GM18526 (cell line): ENCODE measurements around the gene AIF1L.

Experiments
- POLR2A ChIP-seq: IDR thresholded peaks from 3 replicates; pipeline ENCODE4 v1.6.1; 2011; ENCODE audit not compliant: insufficient read length; ENCODE audit errors: extremely low read depth

The AIF1L gene

DNA sequence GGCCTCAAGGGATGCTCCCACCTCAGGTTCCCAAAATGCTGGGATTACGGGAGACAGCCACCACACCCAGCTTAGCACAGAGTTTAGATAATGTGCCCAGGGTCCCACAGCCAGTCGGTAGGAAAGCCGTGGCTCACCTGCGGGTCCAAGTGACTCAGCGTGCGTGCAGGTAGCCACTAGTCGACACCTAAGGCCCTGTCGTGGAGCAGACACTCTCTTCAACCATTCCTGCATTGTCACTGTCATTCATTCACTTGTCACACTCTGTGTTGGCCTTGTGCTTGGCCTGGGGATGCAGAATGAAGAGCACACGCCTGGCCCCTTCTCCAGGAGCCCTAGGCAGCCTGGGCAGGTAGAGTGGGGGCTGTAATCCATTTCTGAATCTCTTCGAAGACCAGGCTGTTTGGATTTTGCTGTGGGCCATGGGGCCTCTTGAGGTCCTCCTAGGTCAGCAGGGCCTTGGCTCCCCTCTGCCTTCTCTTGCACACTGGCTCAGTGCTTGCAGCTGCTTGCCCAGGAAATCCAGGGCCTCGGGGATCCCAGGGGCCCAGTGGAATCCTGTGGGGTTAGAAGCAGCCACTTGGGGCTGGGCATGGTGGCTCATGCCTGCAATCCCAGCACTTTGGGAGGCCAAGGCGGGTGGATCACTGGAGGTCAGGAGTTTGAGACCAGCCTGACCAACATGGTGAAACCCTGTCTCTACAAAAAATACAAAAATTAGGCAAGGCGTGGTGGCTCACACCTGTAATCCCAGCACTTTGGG lies 6.1 kb upstream of the AIF1L start:
- TF ChIP-seq POLR2A, result no peak

DNA sequence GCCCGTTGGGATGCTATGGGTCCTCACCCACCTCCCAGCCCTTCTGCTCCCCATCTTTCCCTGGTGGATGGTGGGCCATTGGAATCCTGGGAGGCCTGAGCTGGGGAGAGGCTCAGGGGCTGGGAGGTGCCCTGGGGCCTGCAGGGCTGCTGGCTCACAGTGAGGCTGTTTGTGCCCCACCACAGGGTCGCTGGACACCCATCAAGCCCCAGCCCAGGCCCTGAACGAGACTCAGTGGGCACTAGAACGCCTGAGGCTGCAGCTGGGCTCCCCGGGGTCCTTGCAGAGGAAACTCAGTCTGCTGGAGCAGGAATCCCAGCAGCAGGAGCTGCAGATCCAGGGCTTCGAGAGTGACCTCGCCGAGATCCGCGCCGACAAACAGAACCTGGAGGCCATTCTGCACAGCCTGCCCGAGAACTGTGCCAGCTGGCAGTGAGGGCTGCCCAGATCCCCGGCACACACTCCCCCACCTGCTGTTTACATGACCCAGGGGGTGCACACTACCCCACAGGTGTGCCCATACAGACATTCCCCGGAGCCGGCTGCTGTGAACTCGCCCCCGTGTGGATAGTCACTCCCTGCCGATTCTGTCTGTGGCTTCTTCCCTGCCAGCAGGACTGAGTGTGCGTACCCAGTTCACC lies 4.9 kb upstream of the AIF1L start:
- TF ChIP-seq POLR2A, result no peak

DNA sequence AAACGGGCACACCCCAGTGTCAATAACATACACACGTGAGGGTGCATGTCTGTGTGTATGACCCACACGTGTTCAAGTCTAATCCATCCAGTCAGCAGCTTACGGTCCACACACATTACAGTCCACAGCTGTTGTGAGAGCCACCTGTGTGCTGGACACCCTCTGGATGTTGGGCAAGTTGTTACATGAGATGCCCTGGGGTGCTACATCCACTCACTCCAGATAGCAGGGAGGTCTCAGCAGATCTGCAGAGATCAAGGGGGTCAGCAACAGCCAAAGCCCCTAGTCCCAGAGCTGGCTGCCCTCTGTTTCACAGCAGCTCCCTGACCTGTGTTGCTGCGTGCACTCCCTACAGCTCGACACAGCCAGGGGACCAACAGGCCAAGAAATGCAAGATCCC lies 4.3 kb upstream of the AIF1L start:
- TF ChIP-seq POLR2A, result no peak

DNA sequence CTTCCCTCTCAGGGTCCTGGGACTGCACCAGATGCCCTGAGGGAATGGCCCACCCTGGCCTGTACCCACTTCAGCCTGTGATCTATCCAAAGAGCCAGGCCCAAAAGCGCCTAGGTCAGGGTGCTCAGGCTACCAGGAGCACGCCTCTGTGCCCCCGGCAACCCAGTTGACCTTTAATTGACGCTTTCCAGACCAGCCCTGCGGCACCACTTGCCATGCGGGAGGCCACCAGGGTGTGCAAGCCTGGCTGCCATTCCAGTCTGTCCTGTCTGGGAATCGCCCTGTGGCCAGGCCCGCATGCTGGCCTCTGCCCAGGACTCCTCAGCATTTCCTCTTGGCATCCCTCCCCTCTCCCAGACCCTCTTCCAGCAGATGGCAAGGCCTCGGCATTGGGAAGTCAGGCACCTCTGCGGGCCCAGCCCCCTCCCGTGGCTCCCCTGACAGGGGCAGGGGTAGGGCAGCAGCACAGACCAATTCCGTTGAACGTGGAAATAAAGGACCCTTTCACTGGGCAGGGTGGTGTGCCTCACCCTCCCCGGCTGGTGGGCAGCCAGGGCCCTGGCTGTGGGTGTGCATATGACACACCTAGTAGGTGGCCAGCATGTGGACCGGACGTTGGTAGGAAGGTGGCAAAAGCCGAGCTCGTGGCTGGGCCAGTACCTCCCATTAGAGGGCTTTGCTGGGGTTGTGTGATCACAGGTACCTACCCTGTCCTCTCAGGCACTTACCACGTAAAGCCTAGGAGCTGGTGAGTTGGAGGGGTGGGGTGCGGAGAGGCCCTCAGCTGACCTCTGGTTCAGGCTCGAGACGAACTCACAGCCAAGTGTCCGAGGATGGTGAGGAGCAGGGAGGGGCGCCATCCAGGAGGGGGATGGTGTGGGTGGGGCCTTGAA lies 3.5 kb upstream of the AIF1L start:
- TF ChIP-seq POLR2A, result no peak

DNA sequence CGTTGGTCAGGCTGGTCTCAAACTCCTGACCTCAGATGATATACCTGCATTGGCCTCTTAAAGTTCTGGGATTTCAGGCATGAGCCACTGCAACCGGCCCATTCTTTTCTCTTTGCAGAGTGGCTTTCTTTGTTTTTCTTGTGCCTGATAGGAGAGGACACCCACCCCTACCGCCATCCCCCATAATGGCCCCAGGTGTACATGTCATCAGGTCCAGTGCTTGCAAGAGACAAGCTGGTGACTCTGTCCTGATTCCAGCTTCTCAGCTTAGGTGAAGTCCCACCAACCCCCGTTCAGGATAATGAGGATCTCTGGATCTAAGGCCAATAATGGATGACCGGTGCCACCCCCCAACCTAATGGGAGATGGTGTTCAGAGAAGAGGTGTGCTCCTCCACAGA lies 2.3 kb upstream of the AIF1L start:
- no peak for TF ChIP-seq POLR2A

DNA sequence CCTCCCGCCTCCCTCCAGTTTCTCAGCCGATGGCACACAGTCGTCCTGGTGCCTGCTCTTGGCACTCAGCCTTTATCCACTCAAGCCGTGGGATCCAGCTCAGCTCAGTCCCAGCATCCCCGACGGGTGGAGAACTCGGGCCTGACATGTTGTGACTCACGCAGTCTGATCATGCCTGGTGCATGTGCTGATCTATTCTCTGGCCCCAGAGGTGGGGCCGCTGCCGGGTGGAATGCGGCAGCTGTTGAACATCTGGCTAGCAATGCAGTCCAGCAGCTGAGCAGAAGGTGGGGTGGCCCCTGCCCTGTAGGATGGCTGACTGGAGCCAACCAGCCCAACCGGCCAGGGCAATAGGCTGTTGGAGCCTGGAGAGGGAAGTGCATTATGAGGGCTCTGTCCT lies 1.7 kb upstream of the AIF1L start:
- no peak for TF ChIP-seq POLR2A

DNA sequence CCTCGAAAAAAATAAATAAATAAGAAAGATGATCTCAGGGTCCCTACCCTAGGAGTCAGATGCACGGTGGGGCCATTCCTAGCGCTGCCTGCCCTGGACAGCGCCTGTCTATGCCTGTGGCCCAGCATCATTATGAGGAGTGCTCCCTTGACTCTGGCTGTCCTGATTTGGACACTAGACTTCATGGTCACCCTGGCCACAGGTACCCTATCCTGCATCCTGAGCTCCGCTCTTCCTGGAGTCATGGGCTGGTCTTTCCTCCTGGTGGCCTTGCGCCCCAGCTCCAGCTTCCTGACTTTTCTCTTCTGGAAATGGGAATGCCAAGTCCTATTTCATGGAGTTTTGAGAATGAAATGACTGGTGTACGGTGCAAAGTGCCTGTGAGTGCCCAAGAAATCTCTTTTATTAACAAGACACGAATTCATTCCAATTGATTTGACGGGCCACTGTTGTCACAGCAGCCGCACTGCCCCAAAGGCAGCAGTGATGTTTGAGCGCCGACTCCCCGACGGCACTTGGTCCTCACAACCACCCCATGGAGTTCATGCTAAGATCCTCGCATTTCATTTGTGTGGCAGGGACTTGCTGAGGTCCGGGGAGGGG lies 564 bp upstream of the AIF1L start:
- TF ChIP-seq POLR2A, result no peak

DNA sequence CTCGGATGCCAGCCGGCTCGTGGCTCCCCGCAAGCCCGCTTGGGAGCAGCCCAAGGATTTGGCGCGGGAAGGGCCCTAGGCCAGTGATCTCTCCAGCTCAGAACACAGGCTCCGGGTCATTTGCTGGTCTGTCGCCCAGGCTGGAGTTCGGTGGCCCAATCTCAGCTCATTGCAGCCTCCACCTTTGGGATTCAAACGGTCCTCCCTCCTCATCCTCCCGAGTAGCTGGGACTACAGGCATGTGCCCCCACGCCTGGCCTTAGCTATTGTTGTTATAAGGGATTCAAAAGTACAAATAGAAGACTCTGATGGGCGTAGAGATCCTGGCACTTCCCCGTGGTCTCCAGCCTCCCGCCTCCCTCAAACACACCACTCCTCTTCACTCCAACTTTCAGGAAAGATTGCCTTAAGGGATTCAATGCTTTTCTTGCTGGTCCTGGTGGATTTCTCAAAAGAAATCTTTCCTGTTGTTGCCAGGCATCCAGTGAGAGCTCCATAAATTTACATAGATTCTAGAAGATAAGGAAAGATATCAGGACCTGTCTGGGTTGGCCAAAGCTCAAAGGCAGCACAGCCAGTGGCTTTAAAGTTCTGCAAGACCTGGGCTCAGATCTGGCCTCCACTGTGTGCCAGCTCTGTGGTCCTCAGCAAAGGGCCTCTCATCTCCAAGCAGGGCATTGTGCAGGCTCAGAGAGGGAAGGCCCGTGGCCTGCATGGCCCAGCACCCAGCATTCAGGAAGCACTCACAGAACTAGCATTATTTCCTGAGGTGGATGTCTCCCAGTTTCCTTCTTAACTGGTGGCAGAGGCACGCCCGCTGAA lies 1.0 kb downstream of the AIF1L start:
- no peak for TF ChIP-seq POLR2A

DNA sequence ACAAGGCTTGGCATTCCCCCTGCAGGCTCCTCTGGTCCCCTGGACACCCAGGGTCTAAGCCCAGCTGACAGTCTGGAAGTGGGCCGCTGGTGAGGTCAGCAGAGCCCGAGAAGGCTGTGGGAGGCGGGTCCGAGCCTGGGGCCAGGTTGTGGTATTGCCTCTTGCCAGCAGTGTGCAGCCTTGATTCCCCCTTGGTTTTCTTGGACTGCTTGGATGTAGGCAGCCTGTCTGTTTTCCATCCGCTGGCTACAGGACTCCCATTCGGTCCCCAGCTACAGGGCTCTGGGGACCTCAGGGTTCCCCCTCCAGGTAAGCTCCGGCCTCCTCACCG lies 1.6 kb downstream of the AIF1L start:
- TF ChIP-seq POLR2A, result no peak

DNA sequence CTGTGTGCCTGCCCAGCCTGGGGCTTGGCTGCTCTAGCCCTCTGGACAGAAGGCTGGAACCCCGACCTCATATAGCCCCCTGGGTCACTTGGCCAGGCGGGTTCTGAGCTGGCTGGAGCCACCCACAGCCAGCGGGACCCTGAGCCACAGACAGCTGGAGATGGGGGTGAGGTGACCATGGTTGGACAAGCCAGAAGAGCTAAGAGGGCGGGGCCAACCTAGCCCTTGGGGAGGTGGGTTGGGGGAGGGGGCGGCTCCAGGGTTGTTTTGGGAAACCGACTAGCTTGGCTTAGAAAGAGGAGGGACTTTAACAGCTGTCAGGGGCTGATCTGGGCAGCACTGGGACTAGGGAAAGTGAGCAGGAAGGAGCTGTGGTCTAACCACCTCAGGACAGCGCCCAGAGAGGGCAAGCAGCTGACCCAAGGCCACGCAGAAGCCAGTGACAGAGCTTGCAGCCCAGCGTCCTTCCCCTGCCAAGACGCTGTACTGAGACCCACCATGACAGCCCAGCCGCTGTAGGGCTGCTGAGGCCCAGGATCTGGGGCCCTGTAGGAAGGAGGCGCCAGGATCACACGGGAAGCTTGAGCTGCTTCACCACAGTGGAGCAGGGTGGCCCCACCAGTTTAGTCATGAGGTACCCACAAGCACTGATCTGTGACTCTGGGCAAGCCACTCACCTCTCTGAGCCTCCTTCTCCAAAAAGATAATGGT lies 2.2 kb downstream of the AIF1L start:
- no peak for TF ChIP-seq POLR2A

DNA sequence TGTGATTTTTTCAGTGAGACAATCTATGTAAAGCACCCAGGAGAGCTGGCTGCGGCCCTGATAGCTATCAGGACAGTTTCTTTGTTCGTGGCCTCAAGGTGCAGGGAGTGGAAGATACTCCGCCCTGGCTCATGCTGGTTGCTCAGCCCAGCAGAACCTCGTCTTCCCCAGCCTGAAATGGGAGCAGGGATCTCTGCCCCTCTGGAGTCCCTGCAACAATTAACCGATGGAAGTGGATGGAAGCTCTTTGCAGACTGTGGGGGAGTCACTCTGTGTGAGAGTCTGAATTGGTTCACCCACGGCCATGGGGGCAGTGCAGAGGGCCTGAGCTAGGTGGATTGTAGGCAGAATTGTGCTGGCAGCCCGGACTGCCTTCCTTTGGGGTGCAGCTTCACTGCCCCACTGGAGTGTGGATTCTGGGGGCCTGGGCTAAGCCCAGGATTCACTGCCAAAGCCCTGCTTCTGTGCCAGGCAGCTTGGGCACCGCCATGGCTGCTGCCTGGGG lies 2.8 kb downstream of the AIF1L start:
- TF ChIP-seq POLR2A, result no peak

DNA sequence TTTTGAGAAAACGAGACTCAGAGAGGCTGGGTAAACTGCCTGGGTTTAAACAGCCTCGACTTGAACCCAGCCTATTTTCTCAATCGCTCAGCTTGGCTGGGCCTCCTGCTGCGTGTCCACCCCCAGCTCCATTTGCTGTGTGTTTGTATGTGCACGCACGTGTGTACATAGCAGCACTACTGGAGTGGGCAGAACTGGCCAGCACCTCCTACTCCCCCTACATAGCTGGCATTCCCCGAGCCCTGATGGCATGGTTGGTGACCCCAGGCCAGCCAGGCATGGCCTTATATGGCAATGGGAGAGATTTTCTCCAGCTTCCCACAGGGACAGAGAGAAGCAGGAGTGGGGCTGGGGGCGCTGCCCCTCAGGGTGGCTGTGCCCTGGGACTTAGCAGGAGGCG lies 4.1 kb downstream of the AIF1L start:
- TF ChIP-seq POLR2A, result no peak

DNA sequence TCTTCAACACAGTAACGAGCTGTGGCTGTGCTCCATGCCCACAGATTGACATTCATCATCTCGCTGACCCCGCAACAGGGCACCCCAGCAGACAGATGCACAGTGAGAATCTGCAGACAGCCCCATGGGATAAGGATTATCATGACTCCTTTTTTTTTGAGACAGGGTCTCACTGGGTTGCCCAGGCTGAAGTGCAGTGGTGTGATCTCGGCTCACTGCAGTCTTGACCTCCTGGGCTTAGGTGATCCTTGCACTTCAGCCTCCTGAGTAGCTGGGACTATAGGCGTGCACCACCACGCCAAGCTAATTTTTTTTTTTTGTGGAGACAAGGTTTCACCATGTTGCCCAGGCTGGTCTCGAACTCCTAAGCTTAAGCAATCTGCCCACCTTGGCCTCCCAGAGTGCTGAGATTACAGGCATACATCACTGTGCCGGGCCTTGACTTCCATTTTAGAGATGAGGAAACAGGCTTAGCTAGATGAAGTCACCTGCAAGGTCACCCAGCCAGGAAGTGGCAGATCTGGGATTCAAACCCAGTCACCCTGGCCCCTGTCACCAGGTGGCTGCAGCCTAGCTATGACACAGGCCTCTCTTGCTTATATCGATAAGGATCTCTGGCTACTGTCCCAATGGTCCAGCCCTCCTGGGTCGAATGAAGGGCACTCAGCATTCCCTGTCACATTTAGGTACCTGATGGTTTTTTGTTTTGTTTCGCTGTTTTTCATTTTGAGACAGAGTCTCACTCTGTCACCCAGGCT lies 5.1 kb downstream of the AIF1L start:
- no peak for TF ChIP-seq POLR2A
